Left hindlimb (tissue), 1 donor: ENCODE measurements around the gene TLK2.

ENCODE experiments used
- DNase-seq: peaks from one replicate; pipeline ENCODE4 v3.0.0-alpha.2; 2018

Gene TLK2

DNA sequence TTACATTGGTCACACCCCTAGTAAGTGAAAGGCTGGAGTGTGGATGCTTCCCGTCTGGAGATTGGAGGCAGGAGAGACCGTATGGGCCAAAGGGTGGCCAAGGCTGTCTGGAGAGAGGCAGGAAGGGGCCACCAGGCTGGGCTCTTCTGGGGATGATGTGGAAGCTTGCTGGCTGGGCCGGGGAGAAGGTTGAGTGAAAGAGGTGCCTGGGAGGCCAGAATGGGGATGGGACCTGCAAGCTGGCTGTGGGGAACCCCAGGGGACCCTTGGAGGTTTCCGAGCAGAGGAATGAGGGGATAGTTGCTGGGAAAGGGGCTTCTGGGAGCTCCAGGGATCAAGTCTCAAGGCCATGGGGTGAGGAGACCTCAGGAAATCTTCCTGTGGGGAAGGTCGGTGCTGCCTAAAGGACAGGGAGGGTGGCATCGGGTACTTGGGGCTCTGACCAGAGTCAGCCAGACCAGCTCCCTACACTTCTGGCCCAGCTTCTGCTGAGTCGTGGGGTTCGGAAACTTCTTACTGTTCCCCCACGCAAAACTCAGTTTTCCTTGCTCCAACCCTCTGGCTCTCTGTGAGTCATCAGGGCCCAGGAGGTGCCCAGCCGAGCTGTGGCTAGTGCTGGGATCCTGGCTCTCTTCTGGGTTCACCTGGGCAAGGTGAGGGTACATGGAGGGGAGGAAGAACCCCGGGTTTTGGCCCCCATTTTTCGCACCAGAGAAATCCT, 151.9 kb downstream of the TLK2 start:
- DNase-seq: no peak

DNA sequence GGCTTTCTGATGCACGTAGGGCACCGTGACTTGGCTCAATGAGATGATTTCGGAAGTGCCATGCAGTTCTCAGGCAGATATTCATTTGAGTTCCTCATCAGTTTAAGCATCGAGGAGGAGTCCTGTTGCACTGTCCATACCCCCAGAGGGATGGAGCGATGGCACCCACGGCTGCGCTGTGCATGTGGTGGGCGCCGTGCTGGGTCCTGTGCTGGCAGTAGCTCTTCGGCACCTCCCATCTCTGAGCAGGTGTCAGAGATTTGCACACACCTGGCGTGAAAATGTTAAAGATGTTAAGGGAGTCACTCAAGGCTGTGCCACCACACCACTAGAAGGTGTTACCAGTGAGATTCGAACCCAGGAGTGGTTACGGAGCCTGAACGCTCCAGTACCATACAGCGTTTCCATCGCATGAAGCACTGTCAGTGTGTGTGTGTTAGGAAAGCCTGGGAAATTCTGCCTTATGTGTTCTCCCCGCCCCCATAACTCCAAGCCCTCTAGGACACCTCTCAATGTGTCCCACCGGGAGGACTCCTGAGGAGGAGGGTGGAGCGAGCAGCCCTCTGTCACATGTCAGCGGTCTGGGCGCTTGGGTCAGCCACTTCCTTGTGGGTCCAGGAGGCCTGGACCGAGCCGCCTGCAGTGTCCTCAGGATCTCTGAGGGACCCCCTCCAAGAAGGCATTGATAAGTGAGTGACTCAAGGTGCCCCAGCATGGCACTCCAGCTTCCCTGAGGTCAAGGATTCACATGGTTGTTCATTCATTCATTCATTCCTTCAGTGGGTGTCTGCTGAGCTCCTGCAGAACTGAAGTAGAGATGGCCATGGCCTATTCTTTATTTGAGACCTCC, 152.7 kb downstream of the TLK2 start:
- DNase-seq: no peak

DNA sequence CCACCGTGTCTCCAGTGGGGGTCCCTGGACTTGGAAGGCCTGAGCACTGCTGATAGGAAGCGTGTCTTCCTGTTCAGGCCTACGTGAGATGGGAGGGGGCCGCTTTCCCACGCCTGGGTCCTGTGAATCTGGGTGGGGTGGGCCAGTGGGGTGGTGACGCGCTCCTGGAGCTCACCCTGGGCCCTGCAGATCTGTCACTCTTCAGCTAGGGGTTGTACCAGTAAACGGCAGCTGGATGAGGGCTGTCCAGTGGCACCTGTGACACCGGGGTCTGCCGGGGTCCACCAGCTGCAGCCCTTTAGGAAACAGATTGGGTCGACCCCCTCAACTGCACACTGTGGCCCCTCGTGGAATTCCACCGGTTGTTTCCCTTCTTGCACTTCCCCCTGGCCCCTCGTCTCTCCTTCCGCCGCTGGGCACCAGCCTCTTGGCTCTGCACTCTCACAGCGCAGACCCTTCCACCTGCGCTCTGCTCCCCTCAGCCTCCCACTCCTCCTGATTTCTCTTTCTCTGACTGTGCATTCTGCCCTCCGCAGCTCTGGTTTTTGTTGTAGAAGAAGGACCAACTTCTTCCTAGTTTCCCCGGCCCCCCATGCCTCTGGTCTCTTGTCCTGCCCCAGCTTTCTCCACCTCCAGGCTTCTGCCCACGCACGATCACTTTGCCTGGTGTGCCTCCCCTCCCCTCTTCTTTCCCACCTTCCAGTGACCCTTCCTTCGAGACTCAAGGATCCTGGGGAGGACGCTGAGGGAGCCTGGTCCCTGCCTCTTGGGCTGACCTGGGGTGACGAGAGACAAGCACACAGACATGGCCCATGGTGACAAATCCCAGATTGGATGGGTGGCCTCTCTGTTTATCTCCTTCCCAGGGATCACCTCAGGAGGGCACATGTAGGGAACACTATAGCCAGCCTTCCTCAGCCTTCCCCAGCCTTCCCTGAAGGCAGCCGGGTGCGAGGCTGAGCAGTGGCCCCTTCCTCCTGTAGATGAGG, 153.6 kb downstream of the TLK2 start:
- no peak for DNase-seq

DNA sequence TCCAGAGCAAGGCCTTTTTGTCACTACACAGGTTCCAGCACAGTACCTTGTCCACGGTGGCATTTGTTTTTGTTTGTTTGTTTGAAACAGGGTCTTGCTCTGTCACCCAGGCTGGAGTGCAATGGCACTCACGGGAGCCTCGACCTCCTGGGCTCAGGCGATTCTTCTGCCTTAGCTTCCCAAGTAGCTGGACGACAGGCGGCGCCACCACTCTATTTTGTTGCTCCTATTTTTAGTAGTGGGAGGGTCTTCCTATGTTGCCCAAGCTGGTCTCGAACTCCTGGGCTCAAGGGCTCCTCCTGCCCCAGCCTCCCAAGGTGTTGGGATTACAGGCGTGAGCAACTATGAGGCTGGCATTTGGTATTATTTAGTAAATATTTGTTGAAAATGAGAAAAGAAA, 159.2 kb downstream of the TLK2 start:
- DNase-seq: no peak

DNA sequence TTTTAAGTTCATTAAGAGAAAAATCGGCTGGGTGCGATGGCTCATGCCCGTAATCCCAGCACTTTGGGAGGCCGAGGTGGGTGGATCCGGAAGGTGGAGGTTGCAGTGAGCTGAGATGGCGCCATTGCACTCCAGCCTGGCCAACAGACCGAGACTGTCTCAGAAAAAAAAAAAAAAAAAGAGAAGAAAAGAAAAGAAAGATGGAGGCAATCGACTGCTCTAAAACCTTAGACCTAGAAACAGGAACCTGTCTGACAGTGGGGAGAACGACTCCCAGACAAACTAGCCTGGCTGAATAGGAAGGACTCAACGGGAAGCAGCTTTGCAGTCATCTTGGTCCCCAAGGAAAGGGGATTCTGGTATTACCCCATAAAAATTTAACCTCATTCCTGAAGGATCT, 162.5 kb downstream of the TLK2 start:
- no peak for DNase-seq

DNA sequence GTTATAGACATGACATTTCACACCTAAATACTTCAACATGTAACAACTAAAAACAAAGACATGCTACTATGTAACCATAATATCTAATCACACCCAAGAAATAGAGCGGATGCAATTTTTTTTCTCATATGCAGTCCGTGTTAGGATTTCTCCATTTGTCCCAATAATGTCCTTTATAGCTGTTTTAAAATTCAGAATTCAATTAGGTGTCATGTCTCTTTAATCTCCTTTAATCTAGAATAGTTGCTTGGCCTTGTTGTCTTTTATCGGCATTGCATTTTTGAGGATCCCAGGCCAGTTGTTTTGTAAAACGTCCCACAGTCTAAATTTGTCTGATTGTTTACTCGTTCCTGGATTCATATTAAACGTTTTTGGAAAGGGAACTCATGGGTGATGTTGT, 163.3 kb downstream of the TLK2 start:
- no peak for DNase-seq

DNA sequence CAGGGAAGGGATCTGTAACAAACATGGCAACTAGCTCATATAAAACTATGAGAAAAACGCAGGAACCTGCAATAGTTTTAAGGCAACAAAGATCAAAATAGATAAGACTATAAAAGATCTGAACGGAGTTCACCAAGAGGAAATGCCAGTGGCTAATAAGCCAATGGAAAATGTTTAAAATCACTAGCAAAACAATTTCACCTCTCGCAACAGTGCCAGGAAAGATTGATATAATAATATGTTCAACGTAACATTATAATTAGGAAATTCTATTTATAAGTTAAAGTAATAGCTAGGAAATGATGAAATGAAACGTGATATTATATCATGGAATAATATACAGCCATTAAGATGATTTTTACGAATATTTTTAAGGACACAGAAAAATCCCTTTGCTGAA, 164.9 kb downstream of the TLK2 start:
- no peak for DNase-seq

DNA sequence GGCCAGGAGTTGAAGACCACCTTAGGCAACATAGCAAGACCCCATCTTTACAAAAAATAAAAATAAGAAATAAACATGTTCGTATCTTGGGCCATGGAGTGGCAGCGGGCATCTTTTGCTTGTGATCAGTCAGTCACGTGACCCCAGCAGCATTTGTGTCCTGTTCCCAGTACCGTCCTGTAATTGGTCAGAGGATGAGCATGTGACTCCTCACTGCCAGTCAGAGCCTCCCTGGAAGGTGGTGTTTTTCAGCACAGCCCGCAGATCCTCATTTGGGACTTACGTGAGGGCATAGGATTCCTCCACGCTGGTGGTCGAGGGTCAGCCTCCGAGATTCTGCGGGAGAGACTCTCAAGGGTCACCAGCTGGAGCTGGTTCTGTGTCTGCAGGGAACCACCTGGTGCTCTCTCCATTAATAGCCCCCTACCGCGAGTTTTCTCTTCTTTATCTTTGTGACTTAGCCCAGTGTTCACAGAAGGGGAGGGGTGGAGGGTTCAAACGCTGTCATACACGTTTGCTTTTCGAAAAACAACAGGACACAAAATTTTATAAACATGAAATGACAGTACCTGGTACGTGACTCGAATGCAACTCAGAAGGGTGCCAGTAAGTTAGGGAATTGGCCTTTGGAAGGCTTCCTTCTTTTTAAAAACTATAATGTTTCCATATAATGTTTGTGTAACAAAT, 166.0 kb downstream of the TLK2 start:
- no peak for DNase-seq

DNA sequence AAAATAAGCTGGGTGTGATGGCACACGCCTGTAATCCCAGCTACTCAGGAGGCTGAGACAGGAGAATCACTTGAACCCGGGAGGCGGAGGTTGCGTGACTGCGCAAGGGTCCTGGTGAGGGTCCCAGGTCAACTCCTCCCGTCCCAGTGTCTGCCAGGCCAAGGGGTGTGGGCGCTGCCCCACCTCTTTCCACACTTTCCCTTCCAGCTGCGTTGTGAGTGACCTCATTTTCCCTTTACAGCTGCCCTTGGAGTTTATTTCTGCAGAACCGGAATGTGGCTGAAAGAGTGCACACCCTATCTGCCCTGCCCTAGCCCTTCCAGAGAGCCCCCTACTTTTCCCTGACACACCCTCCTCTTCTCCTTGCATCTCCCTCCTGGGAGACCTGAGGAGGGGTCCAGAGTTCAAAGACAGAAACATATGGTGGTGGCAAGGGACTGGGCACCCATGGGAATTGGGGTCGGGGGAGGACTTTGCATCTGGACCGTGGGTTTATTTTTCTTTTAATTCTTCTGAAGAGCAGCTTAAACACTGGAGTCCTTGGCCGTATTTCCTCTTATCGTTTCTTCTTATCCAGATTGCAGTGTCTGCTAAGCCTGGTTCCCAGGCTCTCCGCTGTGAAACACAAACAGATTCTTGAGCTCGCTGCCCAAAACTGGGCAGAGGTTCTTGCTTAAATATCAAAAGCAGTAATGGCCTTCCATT, 169.8 kb downstream of the TLK2 start:
- DNase-seq: no peak

DNA sequence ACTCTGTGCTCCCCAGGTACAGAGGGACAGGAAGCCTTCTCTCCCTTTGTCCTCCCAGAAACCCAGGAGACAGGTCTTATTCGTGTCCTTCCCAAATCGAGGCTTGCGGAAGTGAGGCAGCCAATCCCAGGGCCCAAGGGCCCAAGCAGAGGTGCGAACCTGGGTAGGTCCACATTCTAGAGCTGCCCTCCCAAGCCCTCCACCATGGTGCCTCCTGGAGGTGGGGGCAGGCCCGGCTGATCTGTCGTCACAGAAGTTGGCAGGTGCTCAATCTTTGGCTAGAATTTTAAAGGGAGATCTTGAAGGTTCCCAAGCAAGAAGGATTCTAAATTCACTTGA, 170.3 kb downstream of the TLK2 start:
- DNase-seq: no peak

DNA sequence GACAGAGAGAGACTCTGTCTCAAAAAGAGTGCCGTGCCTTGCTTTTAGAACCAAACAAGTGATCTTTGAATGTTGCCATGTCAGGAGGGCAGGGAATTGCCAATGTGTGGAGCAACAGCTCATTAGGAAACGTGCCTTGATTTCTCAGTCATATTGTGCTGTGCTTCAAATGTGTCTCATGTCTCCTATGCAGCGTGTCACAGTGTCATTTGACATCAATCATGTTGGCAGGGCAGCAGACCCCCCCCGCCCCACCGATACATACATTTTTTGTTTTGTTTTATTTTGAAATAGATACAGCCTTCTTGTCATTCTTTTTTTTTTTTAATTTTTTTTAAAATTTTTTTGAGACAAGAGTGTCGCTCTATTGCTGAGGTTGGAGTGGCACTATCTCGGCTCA, 170.9 kb downstream of the TLK2 start:
- DNase-seq: no peak

DNA sequence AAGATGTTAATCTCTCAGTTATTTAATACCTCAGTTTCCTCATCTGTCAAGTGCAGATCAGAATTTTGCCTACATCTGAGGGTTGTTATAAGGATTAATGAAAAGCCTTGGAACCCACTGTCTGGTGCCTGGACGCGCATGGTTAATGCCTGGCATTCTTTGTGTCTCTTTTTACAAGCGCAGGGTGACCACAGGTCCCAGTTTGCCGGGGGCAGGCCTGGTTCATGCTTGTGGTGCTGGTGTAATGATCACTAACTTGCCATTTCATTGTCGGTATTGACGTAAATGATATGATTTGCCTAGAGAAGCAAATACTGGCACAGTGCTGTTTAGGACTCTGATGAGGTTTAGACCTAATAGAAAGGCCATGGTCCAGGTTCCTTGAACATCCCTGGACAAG, 172.0 kb downstream of the TLK2 start:
- DNase-seq: no peak

DNA sequence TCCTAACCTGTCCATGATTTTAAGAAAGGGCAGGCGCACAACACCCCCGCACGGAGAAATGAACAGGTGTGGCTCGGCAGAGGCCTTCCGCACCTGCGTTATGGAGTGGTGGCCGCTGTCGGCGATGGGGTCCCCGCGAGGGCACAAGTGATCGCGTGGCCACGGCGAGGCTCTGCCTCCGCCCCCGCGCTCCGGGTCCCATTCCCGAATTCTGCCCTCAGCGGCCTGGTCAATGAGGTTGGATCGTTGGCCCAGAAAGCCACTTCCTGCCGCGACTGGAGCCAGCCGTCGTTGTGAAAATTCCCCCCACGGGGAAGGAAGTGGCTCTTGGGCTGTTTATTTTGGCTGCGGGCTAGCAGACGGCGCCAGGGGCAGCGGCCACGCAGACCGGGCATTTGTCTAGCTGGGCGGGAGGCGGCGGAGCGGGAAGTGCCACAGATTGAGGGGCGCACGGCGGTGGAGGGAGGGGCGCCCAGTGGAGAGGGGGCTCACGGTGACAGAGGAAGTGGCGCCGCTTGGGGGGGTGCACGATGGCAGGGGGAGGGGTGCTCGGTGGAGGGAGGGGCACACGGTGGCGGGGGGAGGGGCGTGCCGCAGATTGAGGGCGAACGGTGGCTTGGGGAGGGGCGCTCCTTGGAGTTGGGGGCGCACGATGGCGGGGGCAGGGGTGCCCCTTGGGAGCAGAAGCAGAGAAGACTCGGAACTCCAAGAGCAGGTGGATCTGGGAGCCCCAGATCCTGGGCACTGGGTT, 173.8 kb downstream of the TLK2 start:
- DNase-seq: peak; percentile 80

DNA sequence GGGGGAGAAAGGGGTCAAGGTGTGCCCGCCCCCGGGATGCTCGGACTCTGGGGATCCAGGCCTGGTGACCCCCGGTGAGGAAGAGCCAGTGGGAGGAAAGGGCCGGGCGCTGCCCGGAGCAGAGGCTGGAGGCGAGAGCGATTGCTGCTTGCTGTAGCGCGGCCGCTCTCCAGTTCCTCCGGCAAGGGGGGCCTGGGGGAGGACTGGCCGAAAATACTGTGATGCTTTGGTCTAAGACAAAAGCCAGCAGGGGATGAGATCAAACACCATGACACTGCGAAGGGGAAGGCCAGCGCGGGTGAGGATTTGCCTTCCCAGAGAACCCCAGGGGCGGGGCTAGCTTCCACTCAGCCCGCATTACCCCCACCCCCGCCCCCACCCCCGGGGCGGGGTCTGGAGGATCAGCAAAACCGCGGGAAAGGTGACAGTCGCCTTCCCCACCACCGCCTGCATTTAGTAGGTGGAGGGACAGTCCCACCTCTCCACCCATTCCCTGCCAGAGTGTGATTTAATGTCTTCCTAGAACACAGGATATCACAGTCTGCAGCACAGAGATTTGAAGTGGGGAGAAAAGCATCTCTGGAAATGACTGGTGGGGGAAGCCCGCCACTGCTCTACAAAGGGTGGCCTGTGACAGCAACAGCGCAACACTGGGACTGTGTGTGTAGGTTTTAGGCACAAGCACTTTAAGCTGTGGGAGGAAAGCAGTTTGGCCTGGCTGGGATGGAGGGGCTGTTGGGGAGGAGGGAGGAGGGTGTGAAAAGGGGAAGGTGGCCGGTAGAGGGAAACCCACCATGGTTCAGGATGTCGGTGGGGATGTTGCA, 174.6 kb downstream of the TLK2 start:
- peak; percentile 81 for DNase-seq

DNA sequence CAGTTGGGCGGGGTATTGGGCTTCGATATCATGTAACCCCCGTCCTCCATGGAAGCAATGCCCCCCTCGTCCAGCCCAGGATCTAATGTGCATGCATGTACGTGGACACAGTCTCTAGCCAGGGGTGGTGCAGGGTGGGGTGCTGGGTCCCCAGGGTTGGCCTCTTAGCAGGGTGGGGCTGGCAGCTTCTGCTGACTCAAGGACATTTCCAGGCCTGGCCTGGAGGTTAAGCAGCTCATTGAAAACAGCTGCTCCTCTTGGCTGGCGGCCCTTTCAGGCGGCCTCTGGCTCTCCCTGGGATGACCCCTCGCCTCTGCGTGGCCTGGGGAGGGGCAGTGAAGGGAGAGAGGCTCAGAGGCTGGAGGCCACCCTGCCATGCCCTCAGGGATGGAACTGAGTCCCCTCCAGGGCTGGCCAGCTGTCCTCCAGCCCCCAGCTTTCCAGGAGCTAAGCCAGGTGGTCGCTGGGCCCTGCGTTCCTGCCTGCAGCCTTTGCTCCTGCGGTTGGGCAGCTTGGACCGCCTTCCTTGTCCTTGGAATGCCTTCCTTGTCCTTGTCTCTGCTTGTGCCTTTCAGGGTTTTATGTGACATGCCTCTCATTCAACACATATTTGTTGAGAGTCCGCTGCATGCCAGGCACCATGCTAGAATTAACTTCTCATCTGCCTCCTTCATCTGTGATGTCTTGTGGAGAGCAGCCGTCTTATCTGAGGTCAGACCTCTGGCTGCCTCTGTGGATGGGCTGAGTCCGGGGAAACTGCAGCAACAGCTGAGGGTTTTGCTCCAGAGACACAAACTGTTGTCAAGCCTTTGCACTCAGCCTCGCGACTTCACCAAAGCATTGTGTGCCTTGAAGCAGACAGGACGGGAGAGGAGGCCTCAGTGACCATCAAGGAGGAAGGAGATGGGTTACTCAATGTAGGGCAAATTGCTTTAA, 175.5 kb downstream of the TLK2 start:
- DNase-seq: peak; percentile 82

DNA sequence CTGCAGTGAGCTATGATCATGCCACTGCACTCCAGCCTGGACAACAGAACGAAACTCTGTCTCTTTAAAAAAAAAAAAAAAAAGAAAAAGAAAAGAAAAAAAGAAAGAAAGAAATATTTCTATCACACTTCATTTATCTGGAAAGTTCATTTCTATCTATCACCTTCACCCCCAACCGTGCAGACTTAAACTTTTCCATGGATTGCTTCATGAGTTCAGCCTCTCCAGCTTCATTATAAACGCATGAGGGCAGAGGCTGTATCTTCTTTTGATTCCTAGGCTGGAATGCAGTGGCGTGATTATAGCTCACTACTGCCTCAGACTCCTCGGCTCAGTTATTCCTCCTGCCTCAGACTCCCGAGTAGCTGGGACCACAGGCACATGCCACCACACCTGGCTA, 177.0 kb downstream of the TLK2 start:
- no peak for DNase-seq

DNA sequence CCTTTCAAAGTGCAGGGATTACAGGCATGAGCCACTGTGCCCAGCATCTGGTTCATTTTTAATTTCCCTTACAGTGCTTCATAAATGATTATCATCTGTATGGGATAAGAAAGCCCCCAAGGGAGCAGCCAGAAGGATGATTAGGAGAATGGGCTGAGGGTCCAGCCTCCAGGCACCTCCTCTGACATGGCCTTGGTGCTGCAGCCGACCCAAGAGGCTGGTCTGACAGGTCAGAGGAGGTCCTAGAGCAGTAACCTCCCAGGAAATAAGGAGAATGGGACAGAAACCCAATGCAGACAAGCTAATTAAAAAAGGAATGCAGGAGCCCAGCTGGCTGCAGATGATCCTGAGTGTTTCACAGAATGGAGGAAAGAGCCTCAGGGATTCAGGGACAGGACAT, 177.8 kb downstream of the TLK2 start:
- DNase-seq: no peak

DNA sequence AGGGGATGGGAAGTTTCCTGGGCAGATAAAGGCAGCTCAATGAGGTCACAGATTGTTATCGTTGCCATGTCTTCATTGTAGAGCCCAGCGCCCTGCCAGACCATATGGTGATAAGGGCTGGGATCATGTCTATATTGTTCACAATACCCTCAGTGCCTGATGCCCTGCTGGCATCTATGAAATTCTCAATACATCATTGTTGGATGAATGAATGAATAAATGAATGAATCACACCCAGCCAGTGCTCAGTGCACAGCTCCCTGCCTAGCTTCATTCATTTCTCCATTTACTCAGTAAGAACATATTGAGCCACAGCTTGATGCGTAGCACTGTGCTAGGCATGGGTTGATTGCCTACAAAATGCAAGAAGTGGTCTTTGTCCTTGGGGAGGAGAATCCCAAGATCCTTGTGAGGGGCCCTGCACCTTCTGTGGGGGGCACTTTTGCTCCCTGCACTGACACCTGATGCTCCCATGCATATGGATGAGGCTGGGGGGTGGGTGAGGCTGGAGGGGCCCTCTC, 178.6 kb downstream of the TLK2 start:
- DNase-seq: no peak

DNA sequence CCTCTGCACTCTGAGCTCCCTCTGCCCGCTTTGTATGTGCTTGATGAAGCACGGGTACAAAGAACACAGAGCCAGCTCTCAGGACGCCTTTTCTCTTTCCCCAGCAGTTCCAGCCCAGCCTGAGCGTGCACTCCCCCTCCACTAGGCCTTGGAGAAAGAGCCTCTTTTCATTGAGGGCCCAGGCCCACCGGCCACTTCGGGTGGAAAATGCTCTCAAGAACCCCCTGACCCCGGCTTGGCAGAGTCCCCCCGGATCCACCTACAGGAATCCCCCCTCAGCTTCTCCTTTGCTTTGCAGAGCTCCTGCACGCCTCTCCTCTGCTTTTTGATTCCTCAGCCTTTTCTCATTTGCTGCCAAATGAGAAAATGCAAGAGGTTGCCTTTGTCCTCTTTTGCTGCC, 179.1 kb downstream of the TLK2 start:
- no peak for DNase-seq
